IMR-90 (cell line): ENCODE data around the gene SUPT3H. TPM values are rescaled to one million over a fixed set of nuclear protein-coding genes. Genes with fewer than 3 reads are reported as not detected.
A peak's percentile ranks its signal among the peaks of the same experiment; 100 is the strongest.

Experiments used
- ATAC-seq: fragments of 200-7000 bp; cut with Tn5 transposase; 2 replicates; pipeline ENCODE4 v1.9.1; 2020; ENCODE audit warnings: low read depth, mild to moderate bottlenecking, moderate library complexity
- BruUV-seq: library from RNA; stranded (reverse); fragments of 400-500 nt; replicated peaks from 2 replicates; lab custom pipeline; 2021; lab: Mats Ljungman, UMichigan
- CTCF ChIA-PET: fragments of 300-600 bp; formaldehyde crosslinking; extraction: SDS; loops from one replicate; lab custom pipeline; 2021; ENCODE audit warnings: antibody characterized with exemption; lab: Yijun Ruan, JAX
- POLR2A ChIA-PET: fragments of 300-600 bp; sonication (Branson Sonifier 250); formaldehyde crosslinking; loops from one replicate; lab custom pipeline; 2022; ENCODE audit warnings: antibody characterized with exemption; ENCODE audit not compliant: unreplicated experiment; lab: Charles Lee
- DNase-seq: peaks from one replicate; pipeline ENCODE4 v3.0.0; 2013
- H2AFZ ChIP-seq: replicated peaks from 2 replicates; pipeline ENCODE3; 2013; ENCODE audit warnings: low read length, mild to moderate bottlenecking; ENCODE audit not compliant: poor library complexity
- H2AK5ac ChIP-seq: 2 replicates; pipeline ENCODE4 v1.6.1; 2013; ENCODE audit warnings: low read depth, low read length, inconsistent platforms
- H2AK9ac ChIP-seq: replicated peaks from 2 replicates; pipeline ENCODE3; 2013; ENCODE audit warnings: mild to moderate bottlenecking, low read depth, low read length, moderate library complexity; ENCODE audit not compliant: poor library complexity
- H2BK120ac ChIP-seq: 2 replicates; pipeline ENCODE4 v1.6.1; 2013; ENCODE audit warnings: low read depth, low read length, inconsistent platforms
- H2BK15ac ChIP-seq: 3 replicates; pipeline ENCODE4 v1.6.1; 2013; ENCODE audit warnings: low read depth, low read length, inconsistent platforms
- H2BK20ac ChIP-seq: 2 replicates; pipeline ENCODE4 v1.6.1; 2013; ENCODE audit warnings: low read depth, mild to moderate bottlenecking, inconsistent platforms, low read length, moderate library complexity
- H2BK5ac ChIP-seq: 2 replicates; pipeline ENCODE4 v1.6.1; 2013; ENCODE audit warnings: mild to moderate bottlenecking, low read depth, low read length, inconsistent platforms; ENCODE audit not compliant: poor library complexity, severe bottlenecking
- H3K14ac ChIP-seq: replicated peaks from 2 replicates; pipeline ENCODE4 v1.6.1; 2013; ENCODE audit warnings: low read depth, low read length, inconsistent platforms
- H3K18ac ChIP-seq: 2 replicates; pipeline ENCODE4 v1.6.1; 2013; ENCODE audit warnings: low read depth, low read length, control low read depth
- H3K23ac ChIP-seq: 2 replicates; pipeline ENCODE4 v1.6.1; 2013; ENCODE audit warnings: low read depth, low read length, inconsistent platforms
- H3K27ac ChIP-seq: 2 replicates; pipeline ENCODE4 v1.5.1; 2013; ENCODE audit warnings: mild to moderate bottlenecking, control low read depth, low read length; ENCODE audit not compliant: insufficient read depth
- H3K27me3 ChIP-seq: 2 replicates; pipeline ENCODE4 v1.6.1; 2013; ENCODE audit warnings: low read length; ENCODE audit not compliant: control insufficient read depth, insufficient read depth
- H3K36me3 ChIP-seq: 2 replicates; pipeline ENCODE4 v1.6.1; 2013; ENCODE audit warnings: low read length, mixed read lengths; ENCODE audit not compliant: control insufficient read depth, insufficient read depth
- H3K4ac ChIP-seq: 2 replicates; pipeline ENCODE4 v1.6.1; 2013; ENCODE audit warnings: low read depth, low read length, inconsistent platforms
- H3K4me1 ChIP-seq: 2 replicates; pipeline ENCODE4 v1.6.1; 2013; ENCODE audit warnings: low read length, mixed read lengths; ENCODE audit not compliant: control insufficient read depth, insufficient read depth
- H3K4me2 ChIP-seq: 2 replicates; pipeline ENCODE4 v1.6.1; 2013; ENCODE audit warnings: low read depth, mild to moderate bottlenecking, control low read depth, low read length, moderate library complexity
- H3K4me3 ChIP-seq: 2 replicates; pipeline ENCODE4 v1.5.1; 2013; ENCODE audit warnings: low read depth, mild to moderate bottlenecking, control low read depth, low read length, moderate library complexity; ENCODE audit not compliant: insufficient read depth
- H3K56ac ChIP-seq: 2 replicates; pipeline ENCODE4 v1.6.1; 2013; ENCODE audit warnings: low read length, inconsistent platforms; ENCODE audit not compliant: insufficient read depth; ENCODE audit errors: extremely low read depth
- H3K79me1 ChIP-seq, 2 experiments: 2 replicates each; pipeline ENCODE4 v1.6.1; 2013; ENCODE audit warnings: low read length in 2 of 2, inconsistent platforms in 1 of 2, low read depth in 1 of 2
- H3K9ac ChIP-seq: 2 replicates; pipeline ENCODE4 v1.6.1; 2013; ENCODE audit warnings: low read depth, low read length, control low read depth
- H3K9me1 ChIP-seq: 2 replicates; pipeline ENCODE4 v1.6.1; 2013; ENCODE audit warnings: low read length, inconsistent platforms; ENCODE audit not compliant: insufficient read depth
- H3K9me3 ChIP-seq: 2 replicates; pipeline ENCODE4 v1.6.1; 2013; ENCODE audit warnings: low read length; ENCODE audit not compliant: control insufficient read depth, insufficient read depth
- H4K20me1 ChIP-seq: 2 replicates; pipeline ENCODE4 v1.6.1; 2013; ENCODE audit warnings: low read length, inconsistent platforms; ENCODE audit not compliant: insufficient read depth
- H4K5ac ChIP-seq: 2 replicates; pipeline ENCODE4 v1.6.1; 2013; ENCODE audit warnings: mild to moderate bottlenecking, low read depth, low read length, control low read depth
- H4K8ac ChIP-seq, 2 experiments: 2 replicates each; pipeline ENCODE4 v1.6.1; 2013; ENCODE audit warnings: low read depth in 2 of 2, low read length in 2 of 2, control low read depth in 1 of 2, inconsistent platforms in 1 of 2
- H4K91ac ChIP-seq: 2 replicates; pipeline ENCODE4 v1.6.1; 2013; ENCODE audit warnings: low read depth, low read length, inconsistent platforms; ENCODE audit not compliant: insufficient read depth
- CHD1 ChIP-seq: IDR thresholded peaks from 2 replicates; pipeline ENCODE4 v1.6.1; 2012; ENCODE audit warnings: low read depth, low read length, improper control_type of control experiment
- FOS ChIP-seq: fragments of 150-350 bp; IDR thresholded peaks from 2 replicates; pipeline ENCODE4 v1.6.1; 2016; ENCODE audit warnings: low read depth, low read length
- MAFK ChIP-seq: IDR thresholded peaks from 2 replicates; pipeline ENCODE4 v1.6.1; 2012; ENCODE audit warnings: low read depth, low read length, improper control_type of control experiment
- MAZ ChIP-seq: IDR thresholded peaks from 2 replicates; pipeline ENCODE4 v1.6.1; 2012; ENCODE audit warnings: low read depth, mild to moderate bottlenecking, low read length, improper control_type of control experiment, moderate library complexity, borderline replicate concordance
- MXI1 ChIP-seq: IDR thresholded peaks from 2 replicates; pipeline ENCODE4 v1.6.1; 2012; ENCODE audit warnings: low read depth, mild to moderate bottlenecking, low read length, moderate library complexity, borderline replicate concordance
- SMC3 ChIP-seq: fragments of 150-350 bp; IDR thresholded peaks from 2 replicates; pipeline ENCODE4 v1.6.1; 2016; ENCODE audit warnings: low read depth, mild to moderate bottlenecking, antibody characterized with exemption, low read length, moderate library complexity
- USF2 ChIP-seq: fragments of 150-350 bp; IDR thresholded peaks from 2 replicates; pipeline ENCODE4 v1.6.1; 2017; ENCODE audit warnings: mild to moderate bottlenecking, antibody characterized with exemption, low read length, low read depth
- WGBS, 2 experiments: methylation state at CpG; one replicate each; pipeline versions ENCODE4 v1.1.5 to v1.1.7; 2013; ENCODE audit warnings: missing lambda C conversion rate in 2 of 2; ENCODE audit not compliant: insufficient read length in 1 of 2; ENCODE audit errors: extremely low coverage in 2 of 2; 5-methylcytosine and 5-hydroxymethylcytosine counted together
- dilution Hi-C: fragments of 300-500 bp; cut with HindIII; formaldehyde crosslinking; loops from one replicate; pipeline ENCODE4 v1.14.3; 2018; ENCODE audit warnings: low sequenced_read_pairs; ENCODE audit not compliant: unreplicated experiment
- in situ Hi-C: fragments of 300-500 bp; cut with MboI; formaldehyde crosslinking; loops from 3 replicates; pipeline ENCODE4 v1.14.3; 2019; ENCODE audit warnings: low sequenced_read_pairs, inconsistent platforms, mixed read lengths
- intact Hi-C: fragments of 100-400 bp; cut with micrococcal nuclease; formaldehyde crosslinking; loops from 2 replicates; pipeline ENCODE4 v1.10.0; 2022
- polyA plus RNA-seq, 3 experiments: library from polyadenylated mRNA; depleted of rRNA; stranded (reverse); fragments of >200 nt; gene quantifications; 2 replicates each; pipeline ENCODE4 v1.2.3, GENCODE V29; 2012; ENCODE audit warnings: low replicate concordance in 1 of 3
- total RNA-seq: library from RNA; depleted of rRNA; stranded (reverse); fragments of >200 nt; gene quantifications from 2 replicates; pipeline ENCODE4 v1.2.3, GENCODE V29; 2012

SUPT3H gene
- total and polyA plus RNA-seq, 2 of the 4 experiments (the other 2 are of a cell fraction): 4.5 to 5.0 TPM

GRCh38 chr6:45351667-45352066 lies 26.1 kb downstream of the SUPT3H start:
- H4K91ac ChIP-seq: no peak overlapping the region
- in situ Hi-C loops: no loop called here
- no peak overlapping the region for H4K8ac ChIP-seq
- H3K4me3 ChIP-seq: no peak overlapping the region
- no peak overlapping the region for H2AK5ac ChIP-seq
- ChIA-PET CTCF (interaction anchor here (1.3 kb wide), 1 partner anchor 14 kb away, joined by 3 read pairs; no protein-coding TSS in a partner anchor), POLR2A (no interaction called here)
- no peak overlapping the region for H3K56ac ChIP-seq
- H3K14ac ChIP-seq: no peak overlapping the region
- H2BK15ac ChIP-seq: no peak overlapping the region
- H2BK120ac ChIP-seq: no peak overlapping the region
- no peak overlapping the region for H3K23ac ChIP-seq
- H3K4ac ChIP-seq: no peak overlapping the region
- no peaks in the 10 kb centered on the region for H3K79me1 ChIP-seq
- H3K4me2 ChIP-seq: no peak overlapping the region
- intact Hi-C loops: no loop called here
- BruUV-seq: no TSS peak
- H3K18ac ChIP-seq: no peak overlapping the region
- DNase-seq (no peak), ATAC-seq (no peak)
- 0 out of 2 replicates have a peak, but pooled peaks cover 2% of the 10 kb centered on the region for H3K9me1 ChIP-seq
- peaks cover 3% of the 10 kb centered on the region; the same call in 1 of the 2 replicates for H3K4me1 ChIP-seq
- no peak overlapping the region for H3K9ac ChIP-seq
- 100% methylated on average over 1 of the region's 1 CpG; no CpG with 5 or more reads in 1 of the 2 experiments for WGBS, 2 experiments
- H2BK5ac ChIP-seq: no peak overlapping the region
- no peaks in the 10 kb centered on the region for H4K20me1 ChIP-seq
- dilution Hi-C loops: no loop called here
- no peak overlapping the region for H2BK20ac ChIP-seq
- no peak overlapping the region for H2AK9ac ChIP-seq
- H4K5ac ChIP-seq: no peak overlapping the region
- H2AFZ ChIP-seq: no peak overlapping the region
- no peaks in the 10 kb centered on the region for H3K27me3 ChIP-seq
- H3K27ac ChIP-seq: no peak overlapping the region
- no peaks in the 10 kb centered on the region for H3K36me3 ChIP-seq
- TF ChIP-seq MAZ (no peak), MAFK (peak; percentile 78), FOS (no peak), USF2 (no peak), CHD1 (no peak), SMC3 (no peak), MXI1 (no peak)
- no peaks in the 10 kb centered on the region for H3K9me3 ChIP-seq
